ENCODE measurements around the gene OBP2B. TPM values are rescaled to one million over a fixed set of nuclear protein-coding genes. Genes with fewer than 3 reads are reported as not detected.
"Not testable (repeated sequence)": the region's sequence is repeated elsewhere in the genome, so short reads cannot be mapped to it uniquely, and the experiment has no call there.

The OBP2B gene, protein sequence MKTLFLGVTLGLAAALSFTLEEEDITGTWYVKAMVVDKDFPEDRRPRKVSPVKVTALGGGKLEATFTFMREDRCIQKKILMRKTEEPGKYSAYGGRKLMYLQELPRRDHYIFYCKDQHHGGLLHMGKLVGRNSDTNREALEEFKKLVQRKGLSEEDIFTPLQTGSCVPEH
- total RNA-seq, result not detected

DNA sequence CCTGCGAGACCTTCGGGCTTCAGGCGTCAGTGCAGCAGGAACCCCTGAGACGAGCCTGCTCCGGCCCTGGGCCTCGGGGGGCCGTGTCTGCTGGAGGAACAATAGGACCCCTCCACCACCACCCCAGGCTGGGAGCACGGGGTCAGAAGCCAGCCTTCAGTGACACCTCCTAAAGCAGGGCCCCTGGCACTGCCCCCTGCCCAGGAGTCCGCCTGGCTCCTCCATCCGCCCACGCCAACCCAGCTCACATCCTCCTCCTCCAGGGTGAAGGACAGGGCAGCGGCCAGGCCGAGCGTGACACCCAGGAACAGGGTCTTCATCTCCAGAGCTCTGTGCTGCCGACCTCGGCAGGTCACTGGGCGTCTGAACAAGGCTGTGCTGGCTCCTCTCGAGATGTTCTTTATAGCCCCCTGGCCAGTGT lies at the start of gene OBP2B:
TSS of gene OBP2B (minus strand) at position 371 of the 421 bp plus-strand sequence. CDS start at position 320, 51 bp downstream.
- H3K36me3 ChIP-seq; H3K4me1 ChIP-seq; DNase-seq; H3K9me3 ChIP-seq; H3K4me3 ChIP-seq; H3K27ac ChIP-seq; ATAC-seq; in situ Hi-C loops (cut with MboI; ENCODE audit: low sequenced_read_pairs in 4 of 4); intact Hi-C loops (cut with DNase I; ENCODE audit: low total_unique reads): not testable (repeated sequence)
- H3K27me3 ChIP-seq, result peaks cover 0 to 12% (median 9%) of the 10 kb centered on the region in 3 donors

DNA sequence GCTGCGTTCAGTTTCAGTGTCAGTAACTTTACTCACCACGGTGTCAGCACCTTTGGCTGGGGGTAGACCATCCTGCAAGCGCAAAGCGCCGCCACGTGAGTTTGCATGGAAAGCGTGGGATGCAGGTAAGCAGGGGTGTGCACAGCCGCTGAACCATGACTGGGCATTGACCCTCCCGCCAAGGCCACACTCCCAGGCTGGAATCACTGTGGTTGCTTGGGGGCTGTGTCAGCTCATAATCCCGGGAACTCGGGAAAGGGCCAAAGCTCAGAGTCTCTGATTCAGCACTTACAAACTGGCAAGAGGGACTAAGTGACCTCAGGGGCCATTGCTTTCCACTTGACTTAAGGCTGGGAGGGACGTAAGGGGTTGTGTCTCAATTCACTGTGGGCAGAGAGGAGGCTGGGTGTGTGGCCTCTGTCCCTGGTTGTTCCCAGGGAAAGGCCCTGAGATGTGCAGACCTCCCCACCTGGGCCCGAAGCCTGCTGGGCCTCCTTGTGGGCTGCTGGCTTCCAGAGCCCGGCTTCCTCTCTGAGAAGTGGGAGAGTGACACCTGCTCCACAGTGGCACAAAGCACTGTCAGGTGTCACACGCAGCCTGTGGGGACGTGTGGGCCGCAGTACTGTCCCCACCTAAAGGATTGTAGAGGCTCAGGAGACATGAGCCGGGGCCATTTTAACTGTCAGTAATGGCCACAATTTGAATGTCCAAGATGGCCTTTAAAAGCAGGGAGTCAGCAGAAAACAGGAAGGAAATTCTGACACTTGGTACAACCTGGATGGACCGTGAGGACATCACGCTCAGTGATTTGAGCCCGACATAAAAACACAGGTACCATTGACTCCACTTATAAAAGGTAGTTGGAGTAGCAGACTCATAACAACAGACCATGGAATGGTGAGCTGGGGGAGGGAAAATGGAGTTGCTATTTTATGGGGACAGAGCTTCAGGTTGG lies 49.3 kb upstream of the OBP2B start:
- Histone ChIP-seq H3K4me3 (no peak overlapping the region), H3K36me3 (no peaks in the 10 kb centered on the region), H3K27ac (no peak overlapping the region), H3K4me1 (no peaks in the 10 kb centered on the region), H3K27me3 (peaks cover 0 to 12% (median 0%) of the 10 kb centered on the region in 3 donors), H3K9me3 (no peaks in the 10 kb centered on the region)
- in situ Hi-C loops (cut with MboI; ENCODE audit: low sequenced_read_pairs in 4 of 4) (no loop called here), intact Hi-C loops (cut with DNase I; ENCODE audit: low total_unique reads) (no loop called here)
- no peak for DNase-seq
- no peak for ATAC-seq
- TF ChIP-seq, protein P1, sequence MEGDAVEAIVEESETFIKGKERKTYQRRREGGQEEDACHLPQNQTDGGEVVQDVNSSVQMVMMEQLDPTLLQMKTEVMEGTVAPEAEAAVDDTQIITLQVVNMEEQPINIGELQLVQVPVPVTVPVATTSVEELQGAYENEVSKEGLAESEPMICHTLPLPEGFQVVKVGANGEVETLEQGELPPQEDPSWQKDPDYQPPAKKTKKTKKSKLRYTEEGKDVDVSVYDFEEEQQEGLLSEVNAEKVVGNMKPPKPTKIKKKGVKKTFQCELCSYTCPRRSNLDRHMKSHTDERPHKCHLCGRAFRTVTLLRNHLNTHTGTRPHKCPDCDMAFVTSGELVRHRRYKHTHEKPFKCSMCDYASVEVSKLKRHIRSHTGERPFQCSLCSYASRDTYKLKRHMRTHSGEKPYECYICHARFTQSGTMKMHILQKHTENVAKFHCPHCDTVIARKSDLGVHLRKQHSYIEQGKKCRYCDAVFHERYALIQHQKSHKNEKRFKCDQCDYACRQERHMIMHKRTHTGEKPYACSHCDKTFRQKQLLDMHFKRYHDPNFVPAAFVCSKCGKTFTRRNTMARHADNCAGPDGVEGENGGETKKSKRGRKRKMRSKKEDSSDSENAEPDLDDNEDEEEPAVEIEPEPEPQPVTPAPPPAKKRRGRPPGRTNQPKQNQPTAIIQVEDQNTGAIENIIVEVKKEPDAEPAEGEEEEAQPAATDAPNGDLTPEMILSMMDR (IDR thresholded peaks at IDR 0.05 in 4 of 5, conservative IDR thresholded peaks at IDR 0.05 in 1 of 5), result no peak
- no peak for TF ChIP-seq POLR2A (IDR thresholded peaks at IDR 0.05)

DNA sequence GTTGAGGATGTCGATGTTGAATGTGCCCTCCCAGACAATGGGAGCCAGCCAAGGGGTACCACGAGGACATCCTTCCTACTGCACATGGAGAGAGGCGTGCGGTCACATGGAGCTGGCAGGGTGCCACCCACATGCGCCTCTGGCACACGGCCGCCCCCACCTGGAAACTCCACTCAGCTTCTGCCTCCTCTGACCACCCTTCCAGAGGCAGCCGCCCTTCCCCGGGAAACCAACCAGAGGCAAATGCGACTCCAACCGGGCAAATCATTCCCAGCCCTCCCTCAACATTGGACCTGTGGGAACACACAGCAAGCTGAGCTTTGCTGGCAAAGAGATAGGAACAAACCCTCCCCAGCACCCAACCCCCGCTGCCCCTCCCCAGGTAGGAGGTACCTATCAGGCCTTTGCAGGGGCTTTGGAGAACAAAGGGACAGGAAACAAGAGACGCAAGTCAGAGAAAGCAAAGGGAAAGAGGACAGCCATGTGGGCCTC lies 48.5 kb upstream of the OBP2B start:
- intact Hi-C loops (cut with DNase I; ENCODE audit: low total_unique reads) (loop anchor here (1.0 kb wide), 1 partner anchor 71 kb away; no protein-coding TSS in a partner anchor), in situ Hi-C loops (cut with MboI; ENCODE audit: low sequenced_read_pairs in 4 of 4) (no loop called here)
- DNase-seq (no peak), ATAC-seq (no peak)
- TF ChIP-seq, protein P1 (IDR thresholded peaks at IDR 0.05 in 4 of 5, conservative IDR thresholded peaks at IDR 0.05 in 1 of 5), result no peak
- no peak for TF ChIP-seq POLR2A (IDR thresholded peaks at IDR 0.05)
- Histone ChIP-seq H3K4me1 (no peaks in the 10 kb centered on the region), H3K27ac (no peak overlapping the region), H3K36me3 (no peaks in the 10 kb centered on the region), H3K9me3 (no peaks in the 10 kb centered on the region), H3K27me3 (peaks cover 0 to 9% (median 0%) of the 10 kb centered on the region in 3 donors), H3K4me3 (no peak overlapping the region)

DNA sequence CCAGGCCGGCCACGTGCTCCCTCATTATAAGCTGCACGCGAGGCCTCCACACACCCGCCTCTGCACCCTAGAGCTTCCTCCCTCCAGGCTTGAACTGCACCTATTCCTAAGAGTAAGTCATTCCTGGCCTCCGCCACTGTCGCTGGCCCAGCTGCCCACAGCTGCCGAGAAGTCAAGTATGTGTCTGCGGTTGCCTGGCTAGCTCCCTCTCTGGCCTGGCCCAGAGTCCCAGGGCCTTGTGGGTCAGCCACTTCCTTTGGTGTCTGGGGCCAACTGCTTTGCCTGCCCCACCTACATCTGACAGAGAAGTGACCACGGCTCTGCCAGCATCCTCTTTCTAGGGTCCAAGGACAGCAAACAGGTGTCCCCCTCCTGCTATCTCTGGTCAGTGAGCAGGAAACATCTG lies 47.6 kb upstream of the OBP2B start:
- H3K4me3 ChIP-seq, result no peak overlapping the region
- no peaks in the 10 kb centered on the region for H3K36me3 ChIP-seq
- TF ChIP-seq, protein P1 (IDR thresholded peaks at IDR 0.05 in 4 of 5, conservative IDR thresholded peaks at IDR 0.05 in 1 of 5), result no peak
- TF ChIP-seq POLR2A (IDR thresholded peaks at IDR 0.05), result no peak
- ATAC-seq, result no peak
- no peaks in the 10 kb centered on the region for H3K4me1 ChIP-seq
- peaks cover 0 to 9% (median 0%) of the 10 kb centered on the region in 3 donors for H3K27me3 ChIP-seq
- in situ Hi-C loops (cut with MboI; ENCODE audit: low sequenced_read_pairs in 4 of 4) (no loop called here), intact Hi-C loops (cut with DNase I; ENCODE audit: low total_unique reads) (loop anchor here (1.0 kb wide), 1 partner anchor 70 kb away; no protein-coding TSS in a partner anchor)
- peak overlapping the region in 2 of 4 donors; percentile 40 to 54 for H3K27ac ChIP-seq
- DNase-seq, result no peak
- no peaks in the 10 kb centered on the region for H3K9me3 ChIP-seq

DNA sequence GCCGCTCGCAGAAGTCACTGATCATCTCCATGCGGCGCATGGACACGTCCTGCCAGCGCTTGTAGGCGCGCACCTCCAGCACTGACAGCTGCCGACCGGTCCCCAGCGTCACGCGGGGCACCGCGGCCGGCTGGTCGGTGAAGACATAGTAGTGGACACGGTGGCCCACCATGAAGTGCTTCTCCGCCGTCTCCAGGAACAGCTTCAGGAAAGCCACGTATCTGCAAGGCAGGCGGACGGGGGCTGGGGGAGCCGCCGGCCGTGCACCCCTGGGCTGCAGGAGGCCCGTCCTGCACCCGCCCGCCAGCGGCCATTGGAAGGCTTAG lies 47.0 kb upstream of the OBP2B start:
- H3K27me3 ChIP-seq, result peaks cover 0 to 9% (median 0%) of the 10 kb centered on the region in 3 donors
- H3K4me3 ChIP-seq, result no peak overlapping the region
- no peaks in the 10 kb centered on the region for H3K4me1 ChIP-seq
- no peaks in the 10 kb centered on the region for H3K36me3 ChIP-seq
- ATAC-seq (no peak), DNase-seq (no peak)
- TF ChIP-seq, protein P1 (IDR thresholded peaks at IDR 0.05 in 4 of 5, conservative IDR thresholded peaks at IDR 0.05 in 1 of 5), result no peak
- no peak for TF ChIP-seq POLR2A (IDR thresholded peaks at IDR 0.05)
- in situ Hi-C loops (cut with MboI; ENCODE audit: low sequenced_read_pairs in 4 of 4), result no loop called here
- no peaks in the 10 kb centered on the region for H3K9me3 ChIP-seq
- H3K27ac ChIP-seq, result no peak overlapping the region
- intact Hi-C loops (cut with DNase I; ENCODE audit: low total_unique reads), result no loop called here
